Measurements from ENCODE around the gene SUMF1. TPM values are rescaled to one million over a fixed set of nuclear protein-coding genes. Genes with fewer than 3 reads are reported as not detected.

The SUMF1 gene
- total and polyA plus RNA-seq, 12 donors: 8.0 to 109 (median 39.0) TPM

GRCh38 chr3:4326868-4327267 is 140.2 kb downstream of the SUMF1 start:
- H3K27ac ChIP-seq: no peak overlapping the region
- intact Hi-C loops (cut with DNase I): no loop called here
- peaks cover 0 to 5% of the 10 kb centered on the region in 2 donors for H3K4me1 ChIP-seq (replicated peaks in 1 of 2)
- no peaks in the 10 kb centered on the region for H3K36me3 ChIP-seq (replicated peaks in 1 of 2)
- H3K9me3 ChIP-seq (replicated peaks in 1 of 3): peaks cover 0 to 5% (median 0%) of the 10 kb centered on the region in 3 donors
- no peak for DNase-seq
- 90 to 94% (median 91%) methylated on average over 1 of the region's 1 CpG for WGBS, 4 donors
- no peaks in the 10 kb centered on the region for H3K27me3 ChIP-seq
- H3K4me3 ChIP-seq: no peak overlapping the region
- TF ChIP-seq CTCF (IDR thresholded peaks at IDR 0.05) (no peak), POLR2A (IDR thresholded peaks at IDR 0.05) (no peak)

- Histone ChIP-seq H3K4me1 (replicated peaks in 1 of 2) (peaks cover 10 to 11% of the 10 kb centered on the region in 2 donors), H3K9me3 (replicated peaks in 1 of 3) (peaks cover 0 to 5% (median 0%) of the 10 kb centered on the region in 3 donors), H3K27ac (no peak overlapping the region), H3K27me3 (no peaks in the 10 kb centered on the region), H3K4me3 (no peak overlapping the region), H3K36me3 (replicated peaks in 1 of 2) (no peaks in the 10 kb centered on the region)
- intact Hi-C loops (cut with DNase I): no loop called here
- no peak for DNase-seq
- TF ChIP-seq POLR2A (IDR thresholded peaks at IDR 0.05): no peak
- no peak for TF ChIP-seq CTCF (IDR thresholded peaks at IDR 0.05)
- 90 to 94% (median 93%) methylated on average over 3 of the region's 3 CpGs for whole genome bisulfite sequencing, 4 donors
Observed at GRCh38 chr3:4323246-4324027, 143.6 kb downstream of the SUMF1 start.

- DNase-seq: no peak
- no peak overlapping the region for H3K27ac ChIP-seq
- H3K9me3 ChIP-seq (replicated peaks in 1 of 3): peaks cover 0 to 5% (median 0%) of the 10 kb centered on the region in 3 donors
- no peak for TF ChIP-seq CTCF (IDR thresholded peaks at IDR 0.05)
- TF ChIP-seq POLR2A (IDR thresholded peaks at IDR 0.05): no peak
- WGBS, 4 donors: 88 to 98% (median 91%) methylated on average over 1 of the region's 1 CpG
- H3K27me3 ChIP-seq: no peaks in the 10 kb centered on the region
- intact Hi-C loops (cut with DNase I): no loop called here
- H3K4me1 ChIP-seq (replicated peaks in 1 of 2): peaks cover 10 to 11% of the 10 kb centered on the region in 2 donors
- no peaks in the 10 kb centered on the region for H3K36me3 ChIP-seq (replicated peaks in 1 of 2)
- H3K4me3 ChIP-seq: no peak overlapping the region
Observed at GRCh38 chr3:4322635-4323034, 144.4 kb downstream of the SUMF1 start.

- Histone ChIP-seq H3K9me3 (replicated peaks in 1 of 3) (no peaks in the 10 kb centered on the region), H3K36me3 (replicated peaks in 1 of 2) (no peaks in the 10 kb centered on the region), H3K4me1 (replicated peaks in 1 of 2) (peaks cover 10 to 11% of the 10 kb centered on the region in 2 donors), H3K27me3 (no peaks in the 10 kb centered on the region), H3K27ac (no peak overlapping the region), H3K4me3 (no peak overlapping the region)
- no peak for TF ChIP-seq CTCF (IDR thresholded peaks at IDR 0.05)
- TF ChIP-seq POLR2A (IDR thresholded peaks at IDR 0.05): no peak
- intact Hi-C loops (cut with DNase I): no loop called here
- WGBS, 4 donors: 55 to 81% (median 76%) methylated on average over 1 of the region's 1 CpG
- DNase-seq: no peak
Observed at GRCh38 chr3:4321732-4322131, 145.3 kb downstream of the SUMF1 start.

All from adrenal gland (tissue), 12 donors.